MCF 10A (cell line): Measurements from ENCODE around the gene OR4E1. TPM values are rescaled to one million over a fixed set of nuclear protein-coding genes. Genes with fewer than 3 reads are reported as not detected.

Experiments
- BruUV-seq: library from RNA; stranded (reverse); fragments of 400-500 nt; replicated peaks from 2 replicates; lab custom pipeline; 2021; lab: Mats Ljungman, UMichigan
- CTCF ChIA-PET: fragments of 300-600 bp; sonication (Branson Sonifier 250); formaldehyde crosslinking; extraction: SDS; loops from one replicate; lab custom pipeline; 2021; ENCODE audit warnings: antibody characterized with exemption, inconsistent platforms; lab: Yijun Ruan, JAX
- POLR2A ChIA-PET: fragments of 300-600, 350-650 bp; sonication (Branson Sonifier 250); formaldehyde crosslinking; extraction: SDS; loops from one replicate; lab custom pipeline; 2020; ENCODE audit warnings: antibody characterized with exemption, inconsistent platforms; lab: Yijun Ruan, JAX
- DNase-seq: peaks from one replicate; pipeline ENCODE4 v3.0.0-alpha.2; 2018; ENCODE audit not compliant: unreplicated experiment
- H3K27ac Mint-ChIP-seq: one replicate; pipeline ENCODE4 v1.8.0; 2022; ENCODE audit warnings: mild to moderate bottlenecking, low read depth, mixed read lengths; ENCODE audit not compliant: unreplicated experiment
- H3K27me3 Mint-ChIP-seq: one replicate; pipeline ENCODE4 v1.8.0; 2022; ENCODE audit warnings: mixed read lengths; ENCODE audit not compliant: insufficient read depth, unreplicated experiment
- H3K36me3 Mint-ChIP-seq: one replicate; pipeline ENCODE4 v1.8.0; 2022; ENCODE audit warnings: mild to moderate bottlenecking, moderate library complexity, mixed read lengths; ENCODE audit not compliant: insufficient read depth, unreplicated experiment
- H3K4me1 Mint-ChIP-seq: one replicate; pipeline ENCODE4 v1.8.0; 2022; ENCODE audit warnings: mixed read lengths; ENCODE audit not compliant: insufficient read depth, unreplicated experiment
- H3K4me3 Mint-ChIP-seq: one replicate; pipeline ENCODE4 v1.8.0; 2022; ENCODE audit warnings: mild to moderate bottlenecking, moderate library complexity, mixed read lengths; ENCODE audit not compliant: unreplicated experiment
- H3K9me3 Mint-ChIP-seq: one replicate; pipeline ENCODE4 v1.8.0; 2022; ENCODE audit warnings: mixed read lengths; ENCODE audit not compliant: unreplicated experiment
- intact Hi-C: fragments of 100-400 bp; cut with micrococcal nuclease; formaldehyde crosslinking; loops from 2 replicates; pipeline ENCODE4 v1.14.1; 2022
- total RNA-seq: library from RNA; stranded (reverse); gene quantifications from 2 replicates; pipeline ENCODE4 v1.2.3, GENCODE V29; 2022
- TF ChIP-seq, protein P1 (sequence below): fragments of 200-600 bp; IDR thresholded peaks from one replicate; pipeline ENCODE4 v1.8.0; 2022; ENCODE audit warnings: antibody characterized with exemption, mild to moderate bottlenecking; ENCODE audit not compliant: unreplicated experiment

OR4E1 gene
- total RNA-seq, 1 experiment from 2014 or later = not detected

- H3K27me3 Mint-ChIP-seq = peaks cover 23% of the 10 kb centered on the region
- POLR2A ChIA-PET = no interaction called here
- DNase-seq = no peak
- intact Hi-C loops = no loop called here
- no TSS peak for BruUV-seq
- no peak overlapping the region for H3K27ac Mint-ChIP-seq
- H3K4me3 Mint-ChIP-seq = no peak overlapping the region
- H3K9me3 Mint-ChIP-seq = no peaks in the 10 kb centered on the region
- TF ChIP-seq, protein P1, sequence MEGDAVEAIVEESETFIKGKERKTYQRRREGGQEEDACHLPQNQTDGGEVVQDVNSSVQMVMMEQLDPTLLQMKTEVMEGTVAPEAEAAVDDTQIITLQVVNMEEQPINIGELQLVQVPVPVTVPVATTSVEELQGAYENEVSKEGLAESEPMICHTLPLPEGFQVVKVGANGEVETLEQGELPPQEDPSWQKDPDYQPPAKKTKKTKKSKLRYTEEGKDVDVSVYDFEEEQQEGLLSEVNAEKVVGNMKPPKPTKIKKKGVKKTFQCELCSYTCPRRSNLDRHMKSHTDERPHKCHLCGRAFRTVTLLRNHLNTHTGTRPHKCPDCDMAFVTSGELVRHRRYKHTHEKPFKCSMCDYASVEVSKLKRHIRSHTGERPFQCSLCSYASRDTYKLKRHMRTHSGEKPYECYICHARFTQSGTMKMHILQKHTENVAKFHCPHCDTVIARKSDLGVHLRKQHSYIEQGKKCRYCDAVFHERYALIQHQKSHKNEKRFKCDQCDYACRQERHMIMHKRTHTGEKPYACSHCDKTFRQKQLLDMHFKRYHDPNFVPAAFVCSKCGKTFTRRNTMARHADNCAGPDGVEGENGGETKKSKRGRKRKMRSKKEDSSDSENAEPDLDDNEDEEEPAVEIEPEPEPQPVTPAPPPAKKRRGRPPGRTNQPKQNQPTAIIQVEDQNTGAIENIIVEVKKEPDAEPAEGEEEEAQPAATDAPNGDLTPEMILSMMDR = no peak
- H3K4me1 Mint-ChIP-seq = no peaks in the 10 kb centered on the region
- no peaks in the 10 kb centered on the region for H3K36me3 Mint-ChIP-seq
- CTCF ChIA-PET = interaction anchor here (0.6 kb wide), 1 partner anchor 14 kb away, joined by 3 read pairs; no protein-coding TSS in a partner anchor
These were observed 47.0 kb downstream of the OR4E1 start for GRCh38 chr14:21626491-21627230.

Other genes starting within 250 kb of the OR4E1 start
- gene CHD8, start 217.7 kb downstream of the OR4E1 start, total RNA-seq = 70.7 and 78.1 TPM in 2 replicates
- 22.8 and 23.3 TPM in 2 replicates for gene RAB2B, start 196.9 kb downstream of the OR4E1 start, total RNA-seq
- gene TOX4, start 196.6 kb downstream of the OR4E1 start, total RNA-seq = 84.1 and 105 TPM in 2 replicates
- gene METTL3, start 162.5 kb downstream of the OR4E1 start, total RNA-seq = 36.4 and 46.7 TPM in 2 replicates
- gene SALL2, start 147.5 kb downstream of the OR4E1 start, total RNA-seq = 0.05 and 0.09 TPM in 2 replicates
- gene OR10G3, start 93.7 kb downstream of the OR4E1 start, total RNA-seq = not detected in 2 replicates
- not detected in 2 replicates for gene OR10G2, start 38.9 kb downstream of the OR4E1 start, total RNA-seq
- not detected in 2 replicates for gene OR4E2, start 20.0 kb downstream of the OR4E1 start, total RNA-seq